ENCODE results near the gene PTGS1. TPM values are rescaled to one million over a fixed set of nuclear protein-coding genes. Genes with fewer than 3 reads are reported as not detected.
"Not testable (repeated sequence)": the region's sequence is repeated elsewhere in the genome, so short reads cannot be mapped to it uniquely, and the experiment has no call there.

The PTGS1 gene
- total RNA-seq (1 to 10 TPM in 1 of 2 donors, under 1 TPM in 1; 0.84 to 5.3 TPM), polyA plus RNA-seq (1 to 10 TPM in 1 of 2 donors, under 1 TPM in 1; 0.85 to 1.4 TPM)

DNA sequence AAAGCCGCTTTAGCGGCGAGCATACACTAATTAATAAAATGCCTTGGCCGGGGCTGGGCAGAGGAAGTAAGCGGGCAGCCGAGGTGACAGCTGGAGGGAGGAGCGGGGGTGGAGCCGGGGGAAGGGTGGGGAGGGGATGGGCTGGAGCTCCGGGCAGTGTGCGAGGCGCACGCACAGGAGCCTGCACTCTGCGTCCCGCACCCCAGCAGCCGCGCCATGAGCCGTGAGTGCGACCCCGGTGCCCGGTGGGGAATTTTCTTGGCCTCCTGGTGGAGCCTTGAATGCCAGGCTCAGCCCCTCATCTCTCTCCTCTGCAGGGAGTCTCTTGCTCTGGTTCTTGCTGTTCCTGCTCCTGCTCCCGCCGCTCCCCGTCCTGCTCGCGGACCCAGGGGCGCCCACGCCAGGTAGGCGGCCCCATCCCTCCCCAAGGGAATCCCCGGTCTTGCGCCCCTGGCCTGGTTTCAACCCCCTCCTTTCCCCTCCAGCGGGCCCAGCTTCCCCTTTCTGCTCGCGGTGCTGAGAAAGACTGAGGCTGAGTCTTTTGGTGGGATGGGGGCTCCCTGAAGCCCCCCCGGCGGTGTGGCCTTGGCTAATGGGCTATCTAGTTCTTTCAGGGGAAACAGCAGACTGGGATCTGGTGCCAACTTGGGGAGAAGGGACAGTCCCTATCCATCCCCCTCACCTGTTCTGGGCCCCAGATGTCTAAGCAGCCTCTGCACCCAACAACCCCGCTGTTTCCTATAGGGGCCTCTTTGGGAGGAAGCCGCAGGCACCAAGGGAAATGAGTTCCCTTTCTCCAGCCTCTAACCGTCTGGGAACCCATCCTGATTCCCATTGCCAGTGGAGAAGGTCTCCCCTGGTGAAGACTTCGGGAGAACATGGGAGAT, at the start of gene PTGS1:
PTGS1 (plus strand) TSS at position 156 of the 887 bp plus-strand sequence; CDS start at position 217, 61 bp downstream.
- TF ChIP-seq TAF1 (conservative IDR thresholded peaks at IDR 0.05) (no peak), FOXA2 (IDR thresholded peaks at IDR 0.05) (no peak), FOXA1 (IDR thresholded peaks at IDR 0.05) (no peak), JUND (IDR thresholded peaks at IDR 0.05) (no peak), SP1 (IDR thresholded peaks at IDR 0.05) (no peak)
- TF ChIP-seq, protein P1, sequence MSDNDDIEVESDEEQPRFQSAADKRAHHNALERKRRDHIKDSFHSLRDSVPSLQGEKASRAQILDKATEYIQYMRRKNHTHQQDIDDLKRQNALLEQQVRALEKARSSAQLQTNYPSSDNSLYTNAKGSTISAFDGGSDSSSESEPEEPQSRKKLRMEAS (IDR thresholded peaks at IDR 0.05) = no peak
- TF ChIP-seq, protein P2, sequence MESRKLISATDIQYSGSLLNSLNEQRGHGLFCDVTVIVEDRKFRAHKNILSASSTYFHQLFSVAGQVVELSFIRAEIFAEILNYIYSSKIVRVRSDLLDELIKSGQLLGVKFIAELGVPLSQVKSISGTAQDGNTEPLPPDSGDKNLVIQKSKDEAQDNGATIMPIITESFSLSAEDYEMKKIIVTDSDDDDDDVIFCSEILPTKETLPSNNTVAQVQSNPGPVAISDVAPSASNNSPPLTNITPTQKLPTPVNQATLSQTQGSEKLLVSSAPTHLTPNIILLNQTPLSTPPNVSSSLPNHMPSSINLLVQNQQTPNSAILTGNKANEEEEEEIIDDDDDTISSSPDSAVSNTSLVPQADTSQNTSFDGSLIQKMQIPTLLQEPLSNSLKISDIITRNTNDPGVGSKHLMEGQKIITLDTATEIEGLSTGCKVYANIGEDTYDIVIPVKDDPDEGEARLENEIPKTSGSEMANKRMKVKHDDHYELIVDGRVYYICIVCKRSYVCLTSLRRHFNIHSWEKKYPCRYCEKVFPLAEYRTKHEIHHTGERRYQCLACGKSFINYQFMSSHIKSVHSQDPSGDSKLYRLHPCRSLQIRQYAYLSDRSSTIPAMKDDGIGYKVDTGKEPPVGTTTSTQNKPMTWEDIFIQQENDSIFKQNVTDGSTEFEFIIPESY (IDR thresholded peaks at IDR 0.05) = no peak
- TF ChIP-seq, protein P3, sequence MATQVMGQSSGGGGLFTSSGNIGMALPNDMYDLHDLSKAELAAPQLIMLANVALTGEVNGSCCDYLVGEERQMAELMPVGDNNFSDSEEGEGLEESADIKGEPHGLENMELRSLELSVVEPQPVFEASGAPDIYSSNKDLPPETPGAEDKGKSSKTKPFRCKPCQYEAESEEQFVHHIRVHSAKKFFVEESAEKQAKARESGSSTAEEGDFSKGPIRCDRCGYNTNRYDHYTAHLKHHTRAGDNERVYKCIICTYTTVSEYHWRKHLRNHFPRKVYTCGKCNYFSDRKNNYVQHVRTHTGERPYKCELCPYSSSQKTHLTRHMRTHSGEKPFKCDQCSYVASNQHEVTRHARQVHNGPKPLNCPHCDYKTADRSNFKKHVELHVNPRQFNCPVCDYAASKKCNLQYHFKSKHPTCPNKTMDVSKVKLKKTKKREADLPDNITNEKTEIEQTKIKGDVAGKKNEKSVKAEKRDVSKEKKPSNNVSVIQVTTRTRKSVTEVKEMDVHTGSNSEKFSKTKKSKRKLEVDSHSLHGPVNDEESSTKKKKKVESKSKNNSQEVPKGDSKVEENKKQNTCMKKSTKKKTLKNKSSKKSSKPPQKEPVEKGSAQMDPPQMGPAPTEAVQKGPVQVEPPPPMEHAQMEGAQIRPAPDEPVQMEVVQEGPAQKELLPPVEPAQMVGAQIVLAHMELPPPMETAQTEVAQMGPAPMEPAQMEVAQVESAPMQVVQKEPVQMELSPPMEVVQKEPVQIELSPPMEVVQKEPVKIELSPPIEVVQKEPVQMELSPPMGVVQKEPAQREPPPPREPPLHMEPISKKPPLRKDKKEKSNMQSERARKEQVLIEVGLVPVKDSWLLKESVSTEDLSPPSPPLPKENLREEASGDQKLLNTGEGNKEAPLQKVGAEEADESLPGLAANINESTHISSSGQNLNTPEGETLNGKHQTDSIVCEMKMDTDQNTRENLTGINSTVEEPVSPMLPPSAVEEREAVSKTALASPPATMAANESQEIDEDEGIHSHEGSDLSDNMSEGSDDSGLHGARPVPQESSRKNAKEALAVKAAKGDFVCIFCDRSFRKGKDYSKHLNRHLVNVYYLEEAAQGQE (IDR thresholded peaks at IDR 0.05) = no peak
- Histone ChIP-seq H3K4me1 (ENCODE audit: control insufficient read depth in 4 of 4, insufficient read depth in 4 of 4, low read length in 3 of 4) (peaks cover 0 to 4% (median 2%) of the 10 kb centered on the region in 4 donors), H3K36me3 (ENCODE audit: control insufficient read depth in 4 of 4, insufficient read depth in 3 of 4, low read depth in 1 of 4, low read length in 3 of 4) (no peaks in the 10 kb centered on the region), H3K9ac (ENCODE audit: low read depth in 1 of 2, low read length in 2 of 2) (no peak within 1 kb of the TSS), H3K4me3 (ENCODE audit: low read depth in 1 of 3, low read length in 3 of 3) (peak within 1 kb of the TSS in 1 of 3 donors; percentile 23), H3K27ac (ENCODE audit: low read depth in 1 of 2, low read length in 2 of 2) (no peak within 1 kb of the TSS), H3K27me3 (ENCODE audit: control insufficient read depth in 4 of 4, insufficient read depth in 4 of 4, low read length in 3 of 4) (no peaks in the 10 kb centered on the region), H3K9me3 (ENCODE audit: control insufficient read depth in 4 of 4, low read length in 3 of 4) (peaks cover 0 to 4% (median 0%) of the 10 kb centered on the region in 4 donors)
- WGBS = 11% methylated on average over 39 of the region's 39 CpGs
- peak; percentile 70 for DNase-seq (ENCODE audit: low spot score)

DNA sequence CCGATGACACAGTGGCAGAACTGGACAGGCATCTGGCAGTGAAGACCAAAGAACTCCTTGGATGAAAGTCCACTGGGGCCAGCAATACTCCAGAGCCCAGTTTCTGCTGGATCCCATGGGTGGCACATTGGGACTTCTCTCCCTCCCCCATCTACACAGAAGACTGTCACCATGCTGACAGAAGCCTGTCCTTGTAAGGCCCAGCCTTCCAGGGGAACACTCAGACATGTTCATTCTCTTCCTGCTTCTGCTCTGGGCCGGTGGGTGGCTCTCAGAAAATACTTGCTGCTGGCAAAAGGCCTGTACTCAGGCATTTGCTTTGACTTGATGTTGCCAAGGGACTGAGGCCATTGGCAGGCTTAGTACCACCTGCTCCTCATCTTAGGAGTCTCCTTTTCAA, 48.3 kb upstream of the PTGS1 start:
- Histone ChIP-seq H3K4me1 (ENCODE audit: control insufficient read depth in 4 of 4, insufficient read depth in 4 of 4, low read length in 3 of 4) (peaks cover 4 to 14% (median 12%) of the 10 kb centered on the region in 4 donors), H3K36me3 (ENCODE audit: control insufficient read depth in 4 of 4, insufficient read depth in 3 of 4, low read depth in 1 of 4, low read length in 3 of 4) (peaks cover 5 to 19% (median 14%) of the 10 kb centered on the region in 4 donors), H3K27ac (ENCODE audit: low read depth in 1 of 2, low read length in 2 of 2) (no peak overlapping the region), H3K4me3 (ENCODE audit: low read depth in 1 of 3, low read length in 3 of 3) (no peak overlapping the region), H3K9me3 (ENCODE audit: control insufficient read depth in 4 of 4, low read length in 3 of 4) (no peaks in the 10 kb centered on the region), H3K9ac (ENCODE audit: low read depth in 1 of 2, low read length in 2 of 2) (no peak overlapping the region), H3K27me3 (ENCODE audit: control insufficient read depth in 4 of 4, insufficient read depth in 4 of 4, low read length in 3 of 4) (no peaks in the 10 kb centered on the region)
- 83% methylated on average over 2 of the region's 2 CpGs for WGBS
- no peak for DNase-seq (ENCODE audit: low spot score)
- TF ChIP-seq, protein P4, sequence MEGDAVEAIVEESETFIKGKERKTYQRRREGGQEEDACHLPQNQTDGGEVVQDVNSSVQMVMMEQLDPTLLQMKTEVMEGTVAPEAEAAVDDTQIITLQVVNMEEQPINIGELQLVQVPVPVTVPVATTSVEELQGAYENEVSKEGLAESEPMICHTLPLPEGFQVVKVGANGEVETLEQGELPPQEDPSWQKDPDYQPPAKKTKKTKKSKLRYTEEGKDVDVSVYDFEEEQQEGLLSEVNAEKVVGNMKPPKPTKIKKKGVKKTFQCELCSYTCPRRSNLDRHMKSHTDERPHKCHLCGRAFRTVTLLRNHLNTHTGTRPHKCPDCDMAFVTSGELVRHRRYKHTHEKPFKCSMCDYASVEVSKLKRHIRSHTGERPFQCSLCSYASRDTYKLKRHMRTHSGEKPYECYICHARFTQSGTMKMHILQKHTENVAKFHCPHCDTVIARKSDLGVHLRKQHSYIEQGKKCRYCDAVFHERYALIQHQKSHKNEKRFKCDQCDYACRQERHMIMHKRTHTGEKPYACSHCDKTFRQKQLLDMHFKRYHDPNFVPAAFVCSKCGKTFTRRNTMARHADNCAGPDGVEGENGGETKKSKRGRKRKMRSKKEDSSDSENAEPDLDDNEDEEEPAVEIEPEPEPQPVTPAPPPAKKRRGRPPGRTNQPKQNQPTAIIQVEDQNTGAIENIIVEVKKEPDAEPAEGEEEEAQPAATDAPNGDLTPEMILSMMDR (IDR thresholded peaks at IDR 0.05; ENCODE audit: low read depth, low read length, missing input control) = no peak

DNA sequence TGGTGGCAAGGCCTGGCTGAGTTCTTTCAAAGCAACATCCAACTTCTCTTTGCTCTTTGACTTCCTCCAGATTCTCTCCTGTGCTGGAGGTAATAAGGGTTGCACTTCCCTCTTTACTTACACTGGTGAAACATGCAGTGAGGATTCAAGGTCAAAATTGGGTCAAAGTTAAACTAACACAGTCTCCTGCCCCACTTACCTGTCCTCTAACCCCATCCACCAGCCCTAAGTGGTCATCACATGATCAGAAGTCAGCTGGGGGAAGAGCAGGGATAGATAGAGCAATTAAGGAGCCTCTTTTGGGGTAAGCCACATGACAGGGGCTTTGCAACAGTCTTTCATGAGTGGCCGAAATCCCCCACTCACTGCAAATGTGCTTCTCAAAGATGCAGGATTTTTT, 46.2 kb upstream of the PTGS1 start:
- Histone ChIP-seq H3K36me3 (ENCODE audit: control insufficient read depth in 4 of 4, insufficient read depth in 3 of 4, low read depth in 1 of 4, low read length in 3 of 4) (peaks cover 4 to 23% (median 12%) of the 10 kb centered on the region in 4 donors), H3K27ac (ENCODE audit: low read depth in 1 of 2, low read length in 2 of 2) (peak overlapping the region in 1 of 2 donors; percentile 40), H3K4me1 (ENCODE audit: control insufficient read depth in 4 of 4, insufficient read depth in 4 of 4, low read length in 3 of 4) (peaks cover 4 to 14% (median 12%) of the 10 kb centered on the region in 4 donors)
- not testable (repeated sequence) for H3K27me3 ChIP-seq (ENCODE audit: control insufficient read depth in 4 of 4, insufficient read depth in 4 of 4, low read length in 3 of 4); H3K9me3 ChIP-seq (ENCODE audit: control insufficient read depth in 4 of 4, low read length in 3 of 4); DNase-seq (ENCODE audit: low spot score); H3K4me3 ChIP-seq (ENCODE audit: low read depth in 1 of 3, low read length in 3 of 3); H3K9ac ChIP-seq (ENCODE audit: low read depth in 1 of 2, low read length in 2 of 2)
- WGBS = 83% methylated on average over 1 of the region's 1 CpG
